Mesendoderm (in vitro differentiated cells): Measurements from ENCODE around the gene AAGAB.
A peak's percentile ranks its signal among the peaks of the same experiment; 100 is the strongest.
"Not testable (repeated sequence)": the region's sequence is repeated elsewhere in the genome, so short reads cannot be mapped to it uniquely, and the experiment has no call there.

ENCODE experiments used
- DNase-seq: peaks from one replicate; pipeline ENCODE4 v3.0.0; 2013
- H2AK5ac ChIP-seq: 2 replicates; pipeline ENCODE4 v1.6.1; 2013; ENCODE audit warnings: low read length, inconsistent platforms
- H2BK120ac ChIP-seq: 2 replicates; pipeline ENCODE4 v1.6.1; 2013; ENCODE audit warnings: low read depth, mild to moderate bottlenecking, low read length, moderate library complexity, mixed read lengths
- H2BK15ac ChIP-seq: replicated peaks from 2 replicates; pipeline ENCODE4 v1.6.1; 2013; ENCODE audit warnings: low read depth, mild to moderate bottlenecking, moderate library complexity
- H2BK5ac ChIP-seq: 2 replicates; pipeline ENCODE4 v1.6.1; 2013; ENCODE audit warnings: low read length, inconsistent platforms
- H3K18ac ChIP-seq: 2 replicates; pipeline ENCODE4 v1.6.1; 2013; ENCODE audit warnings: mild to moderate bottlenecking, low read length, mixed read lengths
- H3K23ac ChIP-seq: one replicate; pipeline ENCODE4 v1.6.1; 2013; ENCODE audit warnings: low read length
- H3K27ac ChIP-seq: 2 replicates; pipeline ENCODE4 v1.5.1; 2013; ENCODE audit warnings: low read depth, mild to moderate bottlenecking, inconsistent platforms, low read length, moderate library complexity
- H3K27me3 ChIP-seq: 2 replicates; pipeline ENCODE4 v1.6.1; 2013; ENCODE audit warnings: low read length, control low read depth, mild to moderate bottlenecking, inconsistent platforms; ENCODE audit not compliant: insufficient read depth, poor library complexity
- H3K36me3 ChIP-seq: 2 replicates; pipeline ENCODE4 v1.6.1; 2013; ENCODE audit warnings: low read length, inconsistent platforms; ENCODE audit not compliant: control insufficient read depth, insufficient read depth
- H3K4ac ChIP-seq: one replicate; pipeline ENCODE4 v1.6.1; 2013; ENCODE audit warnings: low read depth, mild to moderate bottlenecking, low read length, moderate library complexity
- H3K4me1 ChIP-seq: 2 replicates; pipeline ENCODE4 v1.6.1; 2013; ENCODE audit warnings: low read depth, low read length, inconsistent platforms; ENCODE audit not compliant: control insufficient read depth
- H3K4me2 ChIP-seq: 2 replicates; pipeline ENCODE4 v1.6.1; 2013; ENCODE audit warnings: low read length
- H3K4me3 ChIP-seq: 2 replicates; pipeline ENCODE4 v1.5.1; 2013; ENCODE audit warnings: mild to moderate bottlenecking, low read length
- H3K56ac ChIP-seq: one replicate; pipeline ENCODE4 v1.6.1; 2013; ENCODE audit warnings: low read length
- H3K79me1 ChIP-seq: 2 replicates; pipeline ENCODE4 v1.6.1; 2013; ENCODE audit warnings: low read length, inconsistent platforms
- H3K79me2 ChIP-seq: 2 replicates; pipeline ENCODE4 v1.6.1; 2013; ENCODE audit warnings: mild to moderate bottlenecking, low read length; ENCODE audit not compliant: control insufficient read depth, insufficient read depth
- H3K9ac ChIP-seq: 2 replicates; pipeline ENCODE4 v1.6.1; 2013; ENCODE audit warnings: low read length, inconsistent platforms
- H4K5ac ChIP-seq: one replicate; pipeline ENCODE4 v1.6.1; 2013; ENCODE audit warnings: low read length
- H4K8ac ChIP-seq: one replicate; pipeline ENCODE4 v1.6.1; 2013; ENCODE audit warnings: low read depth, mild to moderate bottlenecking, control low read depth, low read length, moderate library complexity
- WGBS: extraction: QIAGEN DNeasy Blood & Tissue Kit; methylation state at CpG from one replicate; pipeline ENCODE4 v1.1.7; 2013; ENCODE audit warnings: low lambda C conversion rate, missing lambda C conversion rate; ENCODE audit not compliant: insufficient coverage; ENCODE audit errors: extremely low coverage; 5-methylcytosine and 5-hydroxymethylcytosine counted together

The AAGAB gene

DNA sequence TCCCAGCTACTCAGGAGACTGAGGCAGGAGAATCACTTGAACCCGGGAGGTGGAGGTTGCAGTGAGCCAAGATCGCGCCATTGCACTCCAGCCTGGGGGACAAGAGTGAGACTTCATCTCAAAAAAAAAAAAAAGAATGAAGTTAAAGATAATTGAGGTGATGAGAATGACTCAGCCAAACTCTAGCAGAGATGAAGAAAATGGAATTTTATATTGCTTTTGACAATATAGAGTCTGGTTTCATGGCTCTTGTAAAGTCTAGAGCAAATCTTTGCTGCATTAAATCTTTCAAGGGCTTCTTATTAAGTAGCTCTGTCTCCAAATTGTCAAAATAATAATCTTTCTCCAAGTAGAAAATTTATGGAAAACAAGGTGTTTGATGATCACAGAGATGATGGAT lies 4.0 kb upstream of the AAGAB start:
- H3K27me3 ChIP-seq, H3K79me2 ChIP-seq, H2AK5ac ChIP-seq, H3K23ac ChIP-seq, H3K4me1 ChIP-seq, H3K79me1 ChIP-seq, H2BK120ac ChIP-seq, H4K8ac ChIP-seq, H3K56ac ChIP-seq, H3K27ac ChIP-seq, H3K18ac ChIP-seq, H2BK5ac ChIP-seq, H3K36me3 ChIP-seq, DNase-seq, H3K4me3 ChIP-seq, H3K4ac ChIP-seq, H2BK15ac ChIP-seq, H3K9ac ChIP-seq, H4K5ac ChIP-seq, H3K4me2 ChIP-seq: not testable (repeated sequence)
- no CpG with 5 or more reads among the region's 3 CpGs for WGBS

GRCh38 chr15:67256051-67256450 lies 1.6 kb upstream of the AAGAB start:
- no CpG with 5 or more reads among the region's 3 CpGs for WGBS
- Histone ChIP-seq H2AK5ac (no peak overlapping the region), H3K9ac (no peak overlapping the region), H3K4me3 (no peak overlapping the region), H3K56ac (no peak overlapping the region), H2BK5ac (no peak overlapping the region), H3K27ac (no peak overlapping the region), H3K79me2 (peaks cover 6% of the 10 kb centered on the region), H3K79me1 (peaks cover 4% of the 10 kb centered on the region), H3K36me3 (no peaks in the 10 kb centered on the region), H3K4ac (no peak overlapping the region), H2BK120ac (no peak overlapping the region), H3K27me3 (no peaks in the 10 kb centered on the region), H4K8ac (no peak overlapping the region), H4K5ac (no peak overlapping the region), H3K4me1 (no peaks in the 10 kb centered on the region), H3K4me2 (no peak overlapping the region), H3K18ac (no peak overlapping the region), H3K23ac (no peak overlapping the region), H2BK15ac (no peak overlapping the region)
- DNase-seq: no peak

DNA sequence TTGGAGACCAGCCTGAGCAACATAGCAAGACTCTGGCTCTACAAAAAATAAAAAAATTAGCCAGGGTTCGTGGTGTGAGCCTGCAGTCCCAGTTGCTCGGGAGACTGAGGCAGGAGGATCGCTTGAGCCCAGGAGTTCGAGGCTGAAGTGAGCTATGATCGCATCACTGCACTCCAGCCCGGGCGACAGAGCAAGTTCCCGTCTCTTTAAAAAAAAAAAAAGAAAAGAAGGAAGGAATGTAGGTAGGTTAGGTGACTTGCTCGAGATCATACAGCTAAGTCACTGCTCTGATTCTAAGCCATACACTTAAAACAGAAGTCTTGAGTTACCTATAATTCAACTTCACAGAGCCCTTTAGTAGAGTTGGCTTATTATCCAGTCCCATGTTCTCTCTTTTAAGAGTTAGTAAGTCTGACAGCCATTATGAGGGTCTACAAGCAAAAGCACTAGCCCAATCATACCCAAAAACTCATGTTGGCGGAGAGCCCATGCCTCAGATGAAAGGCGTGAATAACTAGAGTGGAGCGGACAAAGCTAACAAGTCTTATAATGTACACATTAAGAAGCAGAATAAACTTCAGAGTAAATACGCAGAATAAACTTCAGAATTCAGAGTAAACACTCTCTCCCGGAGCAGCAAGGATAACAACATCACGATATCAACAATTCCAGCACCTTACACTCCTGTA lies 768 bp downstream of the AAGAB start:
- Histone ChIP-seq H3K56ac (peak overlapping the region; percentile 98), H3K27me3 (no peaks in the 10 kb centered on the region), H3K4ac (peak overlapping the region; percentile 75), H2BK120ac (no peak overlapping the region), H2BK5ac (no peak overlapping the region), H3K9ac (peak overlapping the region; percentile 95), H3K79me1 (peaks cover 6% of the 10 kb centered on the region), H2AK5ac (no peak overlapping the region), H3K4me2 (peak overlapping the region; percentile 90), H3K36me3 (no peaks in the 10 kb centered on the region), H3K23ac (no peak overlapping the region), H3K18ac (peak overlapping the region; percentile 77), H3K27ac (peak overlapping the region; percentile 95), H2BK15ac (no peak overlapping the region), H4K5ac (no peak overlapping the region), H3K4me1 (no peaks in the 10 kb centered on the region), H3K4me3 (peak overlapping the region; percentile 98), H4K8ac (no peak overlapping the region), H3K79me2 (peaks cover 14% of the 10 kb centered on the region)
- peak; percentile 32 for DNase-seq
- WGBS: no CpG with 5 or more reads among the region's 15 CpGs

DNA sequence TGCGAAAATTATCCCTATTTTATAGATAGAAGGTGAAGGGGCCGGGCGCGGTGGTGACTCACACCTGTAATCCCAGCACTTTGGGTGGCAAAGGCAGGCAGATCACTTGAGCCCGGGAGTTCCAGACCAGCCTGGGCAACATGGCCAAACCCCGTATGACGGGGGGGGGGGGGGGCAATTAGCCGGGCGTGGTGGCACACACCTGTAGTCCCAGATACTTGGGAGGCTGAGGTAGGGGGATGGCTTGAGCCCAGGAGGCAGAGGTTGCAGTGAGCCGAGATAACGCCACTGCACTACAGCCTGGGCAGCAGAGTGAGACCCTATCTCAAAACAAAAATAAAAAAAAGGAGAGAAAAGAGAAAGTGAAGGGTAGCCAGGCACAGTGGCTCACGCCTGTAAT lies 1.4 kb downstream of the AAGAB start:
- Histone ChIP-seq H3K79me1 (peaks cover 6% of the 10 kb centered on the region), H3K4me2 (no peak overlapping the region), H3K4ac (no peak overlapping the region), H2AK5ac (no peak overlapping the region), H3K23ac (no peak overlapping the region), H4K5ac (no peak overlapping the region), H3K56ac (no peak overlapping the region), H3K9ac (no peak overlapping the region), H4K8ac (no peak overlapping the region), H3K27ac (no peak overlapping the region), H2BK120ac (no peak overlapping the region), H3K18ac (no peak overlapping the region), H3K4me3 (no peak overlapping the region), H3K36me3 (no peaks in the 10 kb centered on the region), H3K27me3 (no peaks in the 10 kb centered on the region), H2BK5ac (no peak overlapping the region), H3K4me1 (no peaks in the 10 kb centered on the region), H2BK15ac (no peak overlapping the region), H3K79me2 (peaks cover 16% of the 10 kb centered on the region)
- no CpG with 5 or more reads among the region's 12 CpGs for WGBS
- DNase-seq: no peak

DNA sequence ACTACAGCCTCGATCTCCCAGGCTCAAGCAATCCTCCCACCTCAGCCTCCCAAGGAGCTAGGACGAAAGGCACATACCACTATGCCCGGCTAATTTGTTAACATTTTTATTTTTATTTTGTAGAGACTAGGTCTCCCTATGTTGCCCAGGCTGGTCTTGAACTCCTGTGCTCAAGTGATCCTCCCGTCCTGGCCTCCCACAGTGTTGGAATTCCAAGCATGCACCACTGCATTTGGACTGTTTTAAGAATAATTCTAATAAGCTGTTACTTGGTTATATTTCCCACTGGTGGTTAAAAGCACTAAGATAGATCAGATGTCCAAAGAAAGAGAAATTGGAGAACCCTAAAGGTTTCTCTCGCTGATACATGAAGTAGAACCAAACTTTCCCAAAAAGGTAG lies 3.1 kb downstream of the AAGAB start:
- no peak overlapping the region for H3K9ac ChIP-seq
- no peak overlapping the region for H3K4ac ChIP-seq
- H3K18ac ChIP-seq: no peak overlapping the region
- no peaks in the 10 kb centered on the region for H3K27me3 ChIP-seq
- no peak overlapping the region for H2BK120ac ChIP-seq
- WGBS: no CpG with 5 or more reads among the region's 5 CpGs
- H3K4me3 ChIP-seq: no peak overlapping the region
- no peak overlapping the region for H3K56ac ChIP-seq
- no peak overlapping the region for H2AK5ac ChIP-seq
- no peak overlapping the region for H4K8ac ChIP-seq
- no peak overlapping the region for H3K23ac ChIP-seq
- peaks cover 20% of the 10 kb centered on the region for H3K79me2 ChIP-seq
- H2BK15ac ChIP-seq: no peak overlapping the region
- no peak overlapping the region for H3K27ac ChIP-seq
- H2BK5ac ChIP-seq: no peak overlapping the region
- no peaks in the 10 kb centered on the region for H3K36me3 ChIP-seq
- H3K79me1 ChIP-seq: peaks cover 6% of the 10 kb centered on the region
- DNase-seq: no peak
- H3K4me2 ChIP-seq: no peak overlapping the region
- H4K5ac ChIP-seq: no peak overlapping the region
- H3K4me1 ChIP-seq: no peaks in the 10 kb centered on the region

DNA sequence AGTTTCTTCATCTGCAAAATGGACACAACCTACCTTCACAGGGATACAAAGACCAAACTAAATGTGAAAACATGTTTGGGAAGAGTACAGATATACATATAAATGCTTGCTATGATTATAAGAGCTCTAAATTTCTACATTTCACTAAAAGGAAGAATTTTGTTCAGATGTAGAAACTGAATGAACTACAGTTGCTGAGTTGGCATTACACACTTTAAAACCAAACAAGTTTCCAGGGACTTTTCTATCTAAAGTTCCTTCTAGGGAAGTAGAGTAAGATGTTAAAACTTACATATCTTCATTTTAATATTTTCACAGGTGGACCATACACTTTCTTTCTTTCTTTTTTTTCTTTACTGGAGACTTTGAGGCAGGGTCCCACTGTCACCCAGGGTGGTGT lies 4.6 kb downstream of the AAGAB start:
- Histone ChIP-seq H2BK5ac (no peak overlapping the region), H3K36me3 (no peaks in the 10 kb centered on the region), H3K23ac (no peak overlapping the region), H3K27ac (no peak overlapping the region), H4K8ac (no peak overlapping the region), H3K4me2 (no peak overlapping the region), H3K79me1 (peaks cover 6% of the 10 kb centered on the region), H3K56ac (no peak overlapping the region), H2BK15ac (no peak overlapping the region), H4K5ac (no peak overlapping the region), H2AK5ac (no peak overlapping the region), H3K18ac (no peak overlapping the region), H3K9ac (no peak overlapping the region), H2BK120ac (no peak overlapping the region), H3K27me3 (no peaks in the 10 kb centered on the region), H3K4me1 (no peaks in the 10 kb centered on the region), H3K79me2 (peaks cover 23% of the 10 kb centered on the region), H3K4ac (no peak overlapping the region), H3K4me3 (no peak overlapping the region)
- no peak for DNase-seq
